ENCODE measurements around the gene CDKN1C. TPM values are rescaled to one million over a fixed set of nuclear protein-coding genes. Genes with fewer than 3 reads are reported as not detected.

CDKN1C gene
- total RNA-seq, 1 donor from 2014 or later: 42.1 TPM

DNA sequence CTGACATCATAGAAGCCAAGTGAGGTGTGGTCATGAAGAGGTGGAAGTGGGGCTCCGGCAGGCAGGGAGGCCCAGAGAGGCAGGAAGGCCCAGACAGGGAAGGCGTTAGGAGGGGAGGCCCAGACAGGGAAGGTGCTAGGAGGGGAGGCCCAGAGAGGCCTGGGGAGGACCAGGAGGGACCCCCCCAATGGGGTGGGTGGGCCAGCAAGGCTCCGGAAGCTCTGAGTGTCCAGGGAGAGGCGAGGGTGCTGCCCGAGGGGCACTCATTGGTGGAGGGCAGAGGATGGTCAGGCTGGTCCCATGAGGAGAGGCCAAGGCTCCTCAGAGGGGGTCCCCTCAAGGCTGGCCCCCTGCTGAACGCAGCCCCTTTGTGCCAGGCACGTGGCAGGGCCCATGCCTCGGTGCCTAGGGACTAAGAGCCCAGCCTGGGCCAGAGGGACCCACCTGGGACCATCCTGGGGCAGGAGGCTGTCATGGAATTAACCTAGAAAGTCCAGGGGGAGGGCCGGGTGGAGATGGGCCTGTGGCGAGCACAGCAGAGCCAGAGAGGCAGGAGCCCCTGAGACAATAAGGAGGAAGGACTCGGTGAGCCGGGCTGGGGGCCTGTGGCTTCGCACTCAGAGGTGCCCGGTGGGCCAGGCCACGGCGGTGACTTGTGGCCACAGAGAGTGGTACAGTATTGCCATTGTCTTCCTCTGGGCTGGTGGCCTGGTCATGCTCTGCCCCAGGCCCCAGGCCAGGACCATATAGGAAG, 31.5 kb upstream of the CDKN1C start:
- TF ChIP-seq CTCF (IDR thresholded peaks at IDR 0.05): no peak
- H3K9me3 ChIP-seq: no peaks in the 10 kb centered on the region
- H3K36me3 ChIP-seq: no peaks in the 10 kb centered on the region
- H3K27ac ChIP-seq: no peak overlapping the region
- peaks cover 4% of the 10 kb centered on the region for H3K4me1 ChIP-seq
- H3K27me3 ChIP-seq: no peaks in the 10 kb centered on the region
- ATAC-seq: no peak
- H3K4me3 ChIP-seq: no peak overlapping the region
- no peak for DNase-seq
- intact Hi-C loops (cut with DNase I): no loop called here

DNA sequence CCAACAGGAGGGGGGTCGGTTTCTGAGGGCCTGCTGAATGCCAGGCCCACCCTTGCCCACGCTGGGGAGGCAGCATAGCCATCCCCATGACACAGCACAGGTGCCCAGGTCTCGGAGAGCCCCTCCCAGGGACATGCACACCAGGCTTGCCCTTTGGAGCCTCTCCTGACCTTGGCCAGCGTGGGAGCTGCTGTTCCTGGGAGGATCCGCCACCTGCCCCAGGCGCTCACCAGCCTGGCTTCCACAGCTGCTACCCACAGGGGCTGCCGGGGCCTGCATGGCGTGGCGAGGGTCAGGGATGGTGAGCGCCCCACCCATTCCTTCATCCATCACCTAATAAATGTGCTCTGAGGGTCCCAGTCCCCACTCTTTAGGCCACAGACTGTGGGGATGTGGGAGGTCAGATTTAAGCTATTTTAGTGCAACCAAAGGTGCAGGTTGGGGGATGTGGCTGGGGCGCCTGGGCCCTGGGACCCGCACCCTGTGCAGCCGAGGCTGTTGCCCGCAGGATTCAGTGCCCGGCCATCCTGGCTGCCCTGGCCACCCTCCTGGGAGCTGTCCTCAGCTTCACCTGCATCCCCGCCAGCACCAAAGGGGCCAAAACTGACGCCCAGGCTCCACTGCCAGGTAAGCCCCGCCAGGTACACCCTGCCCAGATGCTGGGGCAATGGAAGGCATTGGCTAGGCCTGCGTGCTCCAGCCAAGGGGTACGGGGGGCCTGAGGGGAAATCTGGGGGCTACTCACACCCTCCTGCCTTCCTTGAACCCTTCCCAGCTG, 30.7 kb upstream of the CDKN1C start:
- no peak overlapping the region for H3K27ac ChIP-seq
- H3K4me1 ChIP-seq: peaks cover 4% of the 10 kb centered on the region
- H3K4me3 ChIP-seq: no peak overlapping the region
- no peaks in the 10 kb centered on the region for H3K27me3 ChIP-seq
- intact Hi-C loops (cut with DNase I): no loop called here
- no peak for TF ChIP-seq CTCF (IDR thresholded peaks at IDR 0.05)
- no peaks in the 10 kb centered on the region for H3K9me3 ChIP-seq
- DNase-seq: no peak
- no peaks in the 10 kb centered on the region for H3K36me3 ChIP-seq
- no peak for ATAC-seq

GRCh38 chr11:2915473-2915872, 29.9 kb upstream of the CDKN1C start:
- no peak overlapping the region for H3K27ac ChIP-seq
- H3K36me3 ChIP-seq: no peaks in the 10 kb centered on the region
- H3K4me3 ChIP-seq: no peak overlapping the region
- peaks cover 4% of the 10 kb centered on the region for H3K4me1 ChIP-seq
- H3K27me3 ChIP-seq: no peaks in the 10 kb centered on the region
- intact Hi-C loops (cut with DNase I): no loop called here
- DNase-seq (no peak), ATAC-seq (no peak)
- TF ChIP-seq CTCF (IDR thresholded peaks at IDR 0.05): no peak
- H3K9me3 ChIP-seq: no peaks in the 10 kb centered on the region

DNA sequence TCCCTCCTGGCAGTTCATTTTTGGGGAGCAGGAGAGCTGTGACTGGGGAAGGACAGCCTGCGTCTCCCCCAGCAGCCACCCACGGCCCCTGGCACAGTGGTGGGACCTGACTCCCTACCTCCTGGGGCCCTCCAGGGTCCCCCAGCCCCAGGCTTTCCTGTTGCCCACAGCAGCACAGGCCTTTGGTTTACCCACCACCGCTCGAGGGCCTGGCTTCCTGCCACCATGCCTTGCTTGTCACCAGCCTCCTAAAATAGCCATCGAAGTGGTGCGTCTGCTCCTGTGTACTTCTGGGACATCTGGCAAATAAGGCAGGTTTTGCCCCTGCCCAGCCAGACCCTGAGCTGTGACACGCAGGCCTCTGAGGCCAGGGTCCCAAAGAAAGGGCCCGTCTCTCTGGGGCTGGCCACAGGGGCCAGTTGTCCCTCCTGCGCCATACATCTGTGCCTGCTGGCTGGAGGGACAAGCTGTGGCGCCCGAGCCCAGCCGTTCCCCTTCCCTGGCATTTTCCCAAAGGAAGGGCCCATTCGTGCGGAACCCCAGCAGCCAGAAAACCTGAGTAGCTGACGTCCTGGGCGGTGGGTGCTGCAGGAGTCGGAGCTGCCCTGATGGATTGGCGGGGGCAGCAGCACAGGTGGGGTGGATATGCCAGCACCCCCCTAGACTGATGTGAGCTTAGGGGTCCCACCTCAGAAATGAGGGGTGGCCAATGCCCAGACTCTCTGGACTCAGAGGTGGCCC, 29.1 kb upstream of the CDKN1C start:
- intact Hi-C loops (cut with DNase I): no loop called here
- no peaks in the 10 kb centered on the region for H3K9me3 ChIP-seq
- no peak overlapping the region for H3K27ac ChIP-seq

More for the DNA sequence above, 29.1 kb upstream of the CDKN1C start:
- no peak overlapping the region for H3K4me3 ChIP-seq
- H3K36me3 ChIP-seq: no peaks in the 10 kb centered on the region
- ATAC-seq (no peak), DNase-seq (peak; percentile 88)
- peaks cover 4% of the 10 kb centered on the region for H3K4me1 ChIP-seq
- no peak for TF ChIP-seq CTCF (IDR thresholded peaks at IDR 0.05)
- H3K27me3 ChIP-seq: no peaks in the 10 kb centered on the region

All from upper lobe of right lung (tissue), 1 donor.